ENCODE measurements around the gene ELL2.

Gene ELL2

DNA sequence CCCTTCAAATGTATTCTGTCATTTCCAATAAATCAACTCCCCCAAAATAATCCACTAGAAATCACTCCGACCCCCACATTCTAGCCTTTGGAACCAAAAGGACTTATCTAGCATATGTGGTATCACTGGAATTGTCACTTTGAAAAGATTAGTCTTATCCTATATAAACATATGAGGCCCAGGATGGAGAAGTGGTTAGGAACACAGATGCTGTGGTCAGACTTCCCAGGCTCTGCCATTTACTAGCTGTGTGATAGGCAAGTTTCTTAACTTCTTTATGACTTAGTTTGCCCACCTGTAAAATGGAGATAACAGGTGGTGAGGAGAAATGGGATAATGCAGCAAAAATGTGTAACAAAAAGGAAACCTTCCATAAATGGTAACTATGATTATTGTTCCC, 77.1 kb downstream of the ELL2 start:
- Histone ChIP-seq H3K4me3 (ENCODE audit: insufficient read depth, low read depth, low read length) (no peak overlapping the region), H3K27ac (ENCODE audit: insufficient read depth, low read depth, low read length, poor library complexity, severe bottlenecking) (no peak overlapping the region), H3K36me3 (ENCODE audit: control insufficient read depth, insufficient read depth, low read length) (no peaks in the 10 kb centered on the region), H3K9me3 (ENCODE audit: control insufficient read depth, low read length) (no peaks in the 10 kb centered on the region), H3K4me1 (ENCODE audit: control insufficient read depth, insufficient read depth, low read length) (no peaks in the 10 kb centered on the region), H3K27me3 (ENCODE audit: control insufficient read depth, insufficient read depth, low read length, poor library complexity, severe bottlenecking) (no peaks in the 10 kb centered on the region)
- 100% methylated on average over 1 of the region's 1 CpG for WGBS, 2 experiments

DNA sequence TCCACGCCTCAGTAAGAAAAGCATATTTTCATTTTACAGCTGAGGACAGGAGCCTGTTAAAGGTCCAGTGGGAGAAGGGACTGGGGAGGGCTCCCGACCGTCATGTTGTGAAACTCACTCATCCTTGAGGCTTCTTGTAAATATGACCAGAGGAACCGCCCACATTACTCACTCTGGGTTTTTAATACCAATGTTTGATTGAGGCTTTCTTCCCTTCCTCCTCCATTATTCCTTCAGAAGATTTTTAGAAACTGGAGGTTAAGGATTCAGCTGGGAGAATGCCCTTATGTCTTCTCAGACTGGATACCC, 77.7 kb downstream of the ELL2 start:
- Histone ChIP-seq H3K27me3 (ENCODE audit: control insufficient read depth, insufficient read depth, low read length, poor library complexity, severe bottlenecking) (no peaks in the 10 kb centered on the region), H3K27ac (ENCODE audit: insufficient read depth, low read depth, low read length, poor library complexity, severe bottlenecking) (no peak overlapping the region)
- WGBS, 2 experiments, result 89 to 98% methylated on average over 4 of the region's 4 CpGs

DNA sequence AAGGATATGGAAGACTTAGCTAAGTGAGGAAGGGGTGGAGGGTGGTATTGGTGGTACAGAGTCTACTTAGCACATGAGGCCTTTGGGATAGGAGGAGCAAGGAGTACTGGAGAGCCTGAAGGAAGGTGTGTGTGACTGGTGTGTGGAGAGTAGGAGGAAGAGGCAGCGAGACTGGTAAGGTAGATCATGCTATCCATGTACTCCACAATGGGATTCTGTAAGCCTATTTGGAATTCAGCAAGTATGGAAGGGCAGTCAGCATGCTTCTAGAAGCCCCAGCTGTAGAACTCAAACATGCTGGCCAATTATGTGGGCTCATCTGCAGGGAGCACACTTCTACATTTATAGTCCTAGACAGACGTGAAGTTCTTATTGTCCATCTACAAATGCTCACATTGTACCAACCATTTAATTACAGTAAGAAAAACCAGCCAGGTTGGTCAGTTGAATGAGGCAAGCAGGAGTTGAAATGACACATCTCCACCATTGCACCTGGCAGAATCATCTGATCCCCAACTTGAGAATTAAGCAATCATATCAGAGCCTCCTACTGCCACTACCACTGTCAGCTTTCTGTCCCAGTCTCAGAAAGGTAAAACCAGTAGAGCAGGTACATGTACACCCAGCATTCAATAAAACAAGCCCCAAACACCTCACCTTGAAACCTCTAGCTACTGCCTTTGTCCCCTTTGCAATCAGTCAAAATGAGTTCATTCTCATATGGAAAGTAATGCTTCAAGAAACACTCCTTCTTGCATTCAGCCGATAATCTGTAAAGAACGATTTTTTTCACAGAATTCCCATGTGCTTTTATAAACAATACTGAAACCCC, 78.2 kb downstream of the ELL2 start:
- Histone ChIP-seq H3K36me3 (ENCODE audit: control insufficient read depth, insufficient read depth, low read length) (no peaks in the 10 kb centered on the region), H3K27ac (ENCODE audit: insufficient read depth, low read depth, low read length, poor library complexity, severe bottlenecking) (no peak overlapping the region), H3K4me3 (ENCODE audit: insufficient read depth, low read depth, low read length) (no peak overlapping the region), H3K27me3 (ENCODE audit: control insufficient read depth, insufficient read depth, low read length, poor library complexity, severe bottlenecking) (no peaks in the 10 kb centered on the region), H3K4me1 (ENCODE audit: control insufficient read depth, insufficient read depth, low read length) (no peaks in the 10 kb centered on the region), H3K9me3 (ENCODE audit: control insufficient read depth, low read length) (no peaks in the 10 kb centered on the region)
- WGBS, 2 experiments, result 95 to 98% methylated on average over 4 of the region's 4 CpGs

More for the DNA sequence above, 77.7 kb downstream of the ELL2 start:
- Histone ChIP-seq H3K4me1 (ENCODE audit: control insufficient read depth, insufficient read depth, low read length) (no peaks in the 10 kb centered on the region), H3K4me3 (ENCODE audit: insufficient read depth, low read depth, low read length) (no peak overlapping the region), H3K36me3 (ENCODE audit: control insufficient read depth, insufficient read depth, low read length) (no peaks in the 10 kb centered on the region), H3K9me3 (ENCODE audit: control insufficient read depth, low read length) (no peaks in the 10 kb centered on the region)

DNA sequence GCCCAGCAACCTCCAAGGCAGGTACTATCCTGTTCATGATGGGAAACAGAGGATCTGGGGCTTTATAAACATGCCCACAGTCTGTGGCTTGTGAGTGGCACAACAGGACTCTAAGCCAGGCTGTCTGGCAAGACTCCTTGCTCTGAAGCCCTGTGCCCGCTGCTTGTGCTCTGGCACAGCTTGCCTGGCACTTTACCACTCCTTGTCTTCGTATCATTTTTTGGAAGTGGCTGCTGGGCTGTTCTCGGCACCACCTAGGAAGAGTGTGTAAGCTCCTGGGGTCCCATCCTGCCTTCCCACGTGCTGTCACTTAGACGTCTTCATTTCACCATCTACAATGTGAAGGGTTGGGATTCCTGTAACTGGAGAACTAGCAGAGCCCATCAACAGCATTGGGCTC, 79.8 kb downstream of the ELL2 start:
- Histone ChIP-seq H3K4me3 (ENCODE audit: insufficient read depth, low read depth, low read length) (no peak overlapping the region), H3K9me3 (ENCODE audit: control insufficient read depth, low read length) (no peaks in the 10 kb centered on the region), H3K27ac (ENCODE audit: insufficient read depth, low read depth, low read length, poor library complexity, severe bottlenecking) (no peak overlapping the region), H3K36me3 (ENCODE audit: control insufficient read depth, insufficient read depth, low read length) (no peaks in the 10 kb centered on the region), H3K27me3 (ENCODE audit: control insufficient read depth, insufficient read depth, low read length, poor library complexity, severe bottlenecking) (no peaks in the 10 kb centered on the region), H3K4me1 (ENCODE audit: control insufficient read depth, insufficient read depth, low read length) (no peaks in the 10 kb centered on the region)
- WGBS, 2 experiments, result 85 to 88% methylated on average over 5 of the region's 5 CpGs

DNA sequence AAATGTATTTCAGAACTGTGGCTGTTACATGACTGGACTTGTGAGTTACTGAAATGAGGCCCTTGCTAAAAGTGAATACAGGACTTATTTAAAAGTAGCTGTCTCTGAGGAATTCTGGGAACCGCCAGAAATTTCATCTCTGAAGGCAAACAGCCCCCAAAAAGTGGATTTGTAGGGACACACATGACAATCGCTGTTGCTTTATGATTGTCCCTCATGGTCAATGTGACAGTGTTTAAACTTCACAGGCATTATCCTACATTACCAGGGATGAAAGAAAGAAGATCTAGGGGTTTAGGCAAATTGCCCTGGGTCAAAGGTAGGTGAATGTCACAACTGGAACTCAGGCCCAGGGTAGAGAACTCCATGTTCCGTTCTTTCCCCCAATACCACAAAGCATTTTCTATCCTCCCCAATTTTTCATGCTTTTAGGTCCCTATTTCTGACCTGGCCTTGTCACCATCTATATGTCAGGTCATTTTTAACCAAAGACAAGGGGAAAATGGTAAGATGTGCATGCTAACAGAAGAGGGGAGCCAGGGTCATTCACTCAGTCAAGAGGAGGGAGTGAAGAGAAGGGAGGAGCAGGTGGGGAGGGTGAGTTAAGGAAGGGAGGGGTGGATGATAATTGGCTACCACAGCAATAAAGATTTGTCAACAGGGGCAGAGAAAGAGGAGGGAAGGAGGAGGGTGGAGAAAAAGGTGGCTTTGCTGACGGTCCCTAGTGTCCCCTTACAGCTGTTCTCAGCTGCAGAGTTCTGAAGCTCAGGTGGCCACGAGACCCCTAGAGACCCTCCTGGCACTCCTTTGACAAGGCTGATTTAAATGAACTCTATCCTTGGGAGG, 81.3 kb downstream of the ELL2 start:
- H3K4me3 ChIP-seq (ENCODE audit: insufficient read depth, low read depth, low read length), result no peak overlapping the region
- no peaks in the 10 kb centered on the region for H3K27me3 ChIP-seq (ENCODE audit: control insufficient read depth, insufficient read depth, low read length, poor library complexity, severe bottlenecking)
- H3K4me1 ChIP-seq (ENCODE audit: control insufficient read depth, insufficient read depth, low read length), result no peaks in the 10 kb centered on the region
- no peaks in the 10 kb centered on the region for H3K9me3 ChIP-seq (ENCODE audit: control insufficient read depth, low read length)
- H3K36me3 ChIP-seq (ENCODE audit: control insufficient read depth, insufficient read depth, low read length), result no peaks in the 10 kb centered on the region
- 89 to 93% methylated on average over 5 of the region's 5 CpGs for WGBS, 2 experiments
- no peak overlapping the region for H3K27ac ChIP-seq (ENCODE audit: insufficient read depth, low read depth, low read length, poor library complexity, severe bottlenecking)

DNA sequence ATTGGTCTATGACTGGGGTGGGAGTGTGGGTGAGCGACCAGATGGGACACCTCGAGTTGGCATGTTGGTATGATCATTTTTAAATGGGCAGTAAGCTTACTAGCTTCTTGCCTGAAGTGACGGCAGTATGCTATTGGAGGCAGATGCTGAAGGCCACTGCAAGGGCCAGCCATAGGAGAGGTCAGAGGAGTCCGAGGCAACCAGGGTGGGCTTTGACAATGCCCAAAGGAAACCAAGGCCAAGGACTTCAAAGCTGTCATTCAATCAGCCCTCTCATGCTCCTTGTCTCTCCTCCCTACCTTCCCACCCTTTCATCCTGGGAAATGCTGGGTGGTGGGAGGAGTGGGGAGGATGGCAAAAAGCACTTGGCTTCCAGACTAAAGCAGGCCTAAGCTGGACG, 82.0 kb downstream of the ELL2 start:
- Histone ChIP-seq H3K36me3 (ENCODE audit: control insufficient read depth, insufficient read depth, low read length) (no peaks in the 10 kb centered on the region), H3K4me3 (ENCODE audit: insufficient read depth, low read depth, low read length) (no peak overlapping the region), H3K9me3 (ENCODE audit: control insufficient read depth, low read length) (no peaks in the 10 kb centered on the region), H3K27ac (ENCODE audit: insufficient read depth, low read depth, low read length, poor library complexity, severe bottlenecking) (no peak overlapping the region), H3K4me1 (ENCODE audit: control insufficient read depth, insufficient read depth, low read length) (no peaks in the 10 kb centered on the region), H3K27me3 (ENCODE audit: control insufficient read depth, insufficient read depth, low read length, poor library complexity, severe bottlenecking) (no peaks in the 10 kb centered on the region)
- WGBS, 2 experiments, result 91 to 94% methylated on average over 5 of the region's 5 CpGs

DNA sequence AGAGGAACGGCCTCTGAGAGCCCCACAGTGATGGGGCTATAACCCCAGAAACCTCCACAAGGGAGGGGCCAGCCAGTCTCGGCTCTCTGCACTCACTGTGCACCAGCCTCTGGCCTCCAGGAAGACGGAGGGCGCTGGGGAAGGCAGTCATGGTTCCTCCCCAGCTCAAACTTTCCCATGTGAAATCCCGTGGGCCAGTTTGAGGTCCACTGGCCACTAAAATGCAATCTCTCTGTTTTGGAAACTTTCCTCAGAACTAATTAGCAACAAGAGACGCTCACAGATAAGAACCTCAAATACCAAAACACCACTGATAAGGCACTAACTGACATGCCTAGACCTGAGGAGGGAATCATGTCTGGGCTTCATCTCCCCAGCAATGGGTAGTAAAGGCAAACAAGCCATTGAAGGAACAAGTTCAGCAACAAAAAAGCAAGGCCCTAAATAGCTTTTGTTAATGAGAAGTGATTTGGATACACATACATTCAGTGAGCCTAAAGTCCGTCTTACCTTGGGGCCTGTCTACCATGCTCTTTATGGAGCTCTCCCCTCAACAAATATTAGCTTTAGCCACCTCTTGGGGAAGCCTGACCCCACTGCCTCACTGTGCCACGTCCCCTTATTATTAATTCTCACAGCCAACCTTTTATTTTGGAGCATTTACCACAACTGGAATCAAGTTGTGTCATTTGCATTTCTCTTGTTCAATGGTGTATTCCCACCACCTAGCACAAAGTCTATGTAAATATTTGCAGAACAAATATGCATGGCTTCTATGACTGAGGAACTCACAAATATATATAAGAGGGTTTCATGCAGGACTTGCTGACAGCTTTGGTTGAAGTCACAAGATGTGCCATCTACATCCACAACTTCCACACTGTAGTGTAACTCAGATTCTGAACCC, 83.0 kb downstream of the ELL2 start:
- H3K9me3 ChIP-seq (ENCODE audit: control insufficient read depth, low read length), result no peaks in the 10 kb centered on the region
- no peaks in the 10 kb centered on the region for H3K4me1 ChIP-seq (ENCODE audit: control insufficient read depth, insufficient read depth, low read length)
- 89 to 91% methylated on average over 8 of the region's 8 CpGs for WGBS, 2 experiments
- no peak overlapping the region for H3K4me3 ChIP-seq (ENCODE audit: insufficient read depth, low read depth, low read length)
- H3K27me3 ChIP-seq (ENCODE audit: control insufficient read depth, insufficient read depth, low read length, poor library complexity, severe bottlenecking), result no peaks in the 10 kb centered on the region
- H3K36me3 ChIP-seq (ENCODE audit: control insufficient read depth, insufficient read depth, low read length), result no peaks in the 10 kb centered on the region
- H3K27ac ChIP-seq (ENCODE audit: insufficient read depth, low read depth, low read length, poor library complexity, severe bottlenecking), result no peak overlapping the region

DNA sequence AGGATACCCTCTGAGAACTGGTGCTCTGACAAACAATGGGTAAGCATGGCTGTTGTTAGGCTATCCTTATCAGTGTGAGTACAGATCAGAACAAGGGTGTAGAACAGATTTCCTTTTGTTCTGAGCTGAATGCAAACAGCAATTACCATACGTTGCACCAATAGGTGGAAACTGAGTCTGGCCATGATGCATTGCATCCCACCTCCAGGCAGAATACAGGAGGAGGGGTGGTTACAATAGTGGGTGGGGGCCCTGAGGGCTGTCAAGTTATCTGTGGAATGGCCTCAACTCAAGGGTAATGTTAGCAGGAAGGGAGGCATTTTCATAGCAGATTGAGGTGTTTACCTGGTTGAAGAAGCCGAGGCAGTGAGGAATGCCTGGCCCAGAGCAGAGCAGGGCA, 84.9 kb downstream of the ELL2 start:
- no peaks in the 10 kb centered on the region for H3K4me1 ChIP-seq (ENCODE audit: control insufficient read depth, insufficient read depth, low read length)
- 90 to 100% methylated on average over 2 of the region's 2 CpGs for WGBS, 2 experiments
- no peak overlapping the region for H3K4me3 ChIP-seq (ENCODE audit: insufficient read depth, low read depth, low read length)
- no peaks in the 10 kb centered on the region for H3K27me3 ChIP-seq (ENCODE audit: control insufficient read depth, insufficient read depth, low read length, poor library complexity, severe bottlenecking)
- H3K27ac ChIP-seq (ENCODE audit: insufficient read depth, low read depth, low read length, poor library complexity, severe bottlenecking), result no peak overlapping the region
- no peaks in the 10 kb centered on the region for H3K36me3 ChIP-seq (ENCODE audit: control insufficient read depth, insufficient read depth, low read length)
- H3K9me3 ChIP-seq (ENCODE audit: control insufficient read depth, low read length), result no peaks in the 10 kb centered on the region

DNA sequence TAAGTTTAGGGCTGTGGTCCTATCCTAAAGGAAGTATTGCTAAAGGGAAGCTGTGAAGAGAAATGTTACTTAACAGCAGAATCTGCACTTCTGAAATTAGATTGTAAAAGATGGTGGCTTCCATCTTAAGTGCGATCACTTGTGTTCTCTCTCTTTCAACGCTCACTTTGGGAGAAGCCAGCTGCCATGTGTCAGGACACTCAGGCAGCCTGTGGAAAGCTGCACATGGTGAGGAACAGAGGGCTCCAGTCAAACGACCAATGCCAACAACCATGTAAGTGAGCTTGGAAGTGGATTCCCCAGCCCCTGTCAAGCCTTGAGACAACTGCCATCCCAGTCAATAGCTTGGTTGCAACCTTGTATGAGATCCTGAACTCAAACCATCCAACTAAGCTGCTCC, 87.4 kb downstream of the ELL2 start:
- WGBS, 2 experiments, result 92 to 93% methylated on average over 3 of the region's 3 CpGs
- H3K4me1 ChIP-seq (ENCODE audit: control insufficient read depth, insufficient read depth, low read length), result no peaks in the 10 kb centered on the region
- no peaks in the 10 kb centered on the region for H3K27me3 ChIP-seq (ENCODE audit: control insufficient read depth, insufficient read depth, low read length, poor library complexity, severe bottlenecking)
- no peaks in the 10 kb centered on the region for H3K9me3 ChIP-seq (ENCODE audit: control insufficient read depth, low read length)
- H3K36me3 ChIP-seq (ENCODE audit: control insufficient read depth, insufficient read depth, low read length), result no peaks in the 10 kb centered on the region
- no peak overlapping the region for H3K27ac ChIP-seq (ENCODE audit: insufficient read depth, low read depth, low read length, poor library complexity, severe bottlenecking)
- no peak overlapping the region for H3K4me3 ChIP-seq (ENCODE audit: insufficient read depth, low read depth, low read length)

DNA sequence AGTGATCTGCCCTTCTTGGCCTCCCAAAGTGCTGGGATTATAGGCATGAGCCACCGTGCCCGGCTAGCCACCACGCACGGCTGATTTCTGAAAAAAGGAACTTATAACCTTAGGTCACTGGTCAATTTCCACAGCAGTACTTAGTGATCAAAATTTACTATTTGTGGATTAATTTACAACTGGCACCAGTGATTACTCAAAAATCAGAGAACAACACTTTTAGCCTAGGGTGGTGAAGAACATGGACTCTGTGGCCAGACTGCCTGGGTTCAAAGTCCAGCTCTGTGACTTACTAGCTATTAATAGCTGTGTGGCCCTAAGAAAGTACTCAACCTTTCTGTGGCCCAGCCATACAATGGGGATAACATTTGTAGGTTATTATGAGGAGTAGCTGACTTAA, 88.3 kb downstream of the ELL2 start:
- no peaks in the 10 kb centered on the region for H3K9me3 ChIP-seq (ENCODE audit: control insufficient read depth, low read length)
- no peaks in the 10 kb centered on the region for H3K36me3 ChIP-seq (ENCODE audit: control insufficient read depth, insufficient read depth, low read length)
- no peaks in the 10 kb centered on the region for H3K27me3 ChIP-seq (ENCODE audit: control insufficient read depth, insufficient read depth, low read length, poor library complexity, severe bottlenecking)
- no peak overlapping the region for H3K27ac ChIP-seq (ENCODE audit: insufficient read depth, low read depth, low read length, poor library complexity, severe bottlenecking)
- 95 to 98% methylated on average over 4 of the region's 4 CpGs for WGBS, 2 experiments
- H3K4me3 ChIP-seq (ENCODE audit: insufficient read depth, low read depth, low read length), result no peak overlapping the region
- no peaks in the 10 kb centered on the region for H3K4me1 ChIP-seq (ENCODE audit: control insufficient read depth, insufficient read depth, low read length)

Measured in ectodermal cell (in vitro differentiated cells).